HG02798 (cell line): ENCODE results near the gene FOXJ1.

Experiments
- ATAC-seq: cut with Tn5 transposase; IDR thresholded peaks from one replicate; pipeline ENCODE4 v1.9.1; 2021; ENCODE audit warnings: mild to moderate bottlenecking; ENCODE audit not compliant: unreplicated experiment, poor library complexity

The FOXJ1 gene

DNA sequence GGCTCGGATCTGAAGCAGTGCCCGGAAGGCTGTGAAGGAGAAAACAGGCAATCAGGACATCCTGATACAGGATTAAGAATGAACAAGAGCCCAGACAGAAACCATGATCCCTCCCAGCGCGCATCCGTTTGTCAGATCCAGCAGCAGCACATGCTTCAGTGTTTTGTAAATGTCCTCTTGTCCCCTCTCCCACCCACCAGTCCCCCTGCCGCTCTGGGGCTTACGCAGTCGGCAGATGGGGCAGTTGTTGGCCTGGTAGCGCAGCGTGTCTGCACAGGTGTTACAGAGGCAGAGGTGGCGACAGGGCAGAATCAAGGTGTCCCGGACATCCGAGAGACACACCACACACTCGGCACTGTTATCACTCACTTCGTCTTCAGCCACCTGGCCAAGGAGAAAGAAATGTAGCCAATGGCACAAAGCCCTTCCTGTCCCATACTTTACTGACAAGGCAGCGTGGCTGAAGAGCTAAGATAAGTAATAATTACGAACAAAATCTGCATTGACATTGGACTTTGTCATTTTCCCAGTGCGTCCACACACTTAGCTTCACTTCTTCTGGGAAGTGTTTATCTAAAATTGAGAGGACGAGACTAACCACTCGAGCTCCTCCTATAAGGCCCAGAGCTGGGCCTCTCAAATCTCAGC is 20.7 kb upstream of the FOXJ1 start:
- ATAC-seq = no peak

GRCh38 chr17:76160896-76161528 is 20.0 kb upstream of the FOXJ1 start:
- no peak for ATAC-seq

GRCh38 chr17:76159157-76159556 is 18.1 kb upstream of the FOXJ1 start:
- ATAC-seq = no peak

DNA sequence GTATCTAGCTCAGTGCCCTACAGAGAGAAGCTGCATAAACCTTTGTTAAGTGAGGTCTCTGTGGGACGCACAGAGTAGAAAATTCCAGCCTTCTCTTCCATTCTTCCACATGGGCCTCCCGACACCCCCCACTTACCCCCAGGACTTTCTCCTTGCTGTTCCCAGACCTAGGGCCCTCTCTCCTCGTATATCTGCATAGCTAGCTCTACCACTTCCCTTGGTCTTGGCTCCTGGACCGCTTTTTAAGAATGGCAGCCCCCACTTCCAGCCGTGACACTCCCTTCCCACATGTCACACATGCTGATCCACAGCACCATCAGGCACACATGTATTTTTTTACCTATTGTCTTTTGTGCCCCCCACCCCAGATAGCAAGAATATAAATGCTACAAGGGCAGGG is 16.7 kb upstream of the FOXJ1 start:
- no peak for ATAC-seq

DNA sequence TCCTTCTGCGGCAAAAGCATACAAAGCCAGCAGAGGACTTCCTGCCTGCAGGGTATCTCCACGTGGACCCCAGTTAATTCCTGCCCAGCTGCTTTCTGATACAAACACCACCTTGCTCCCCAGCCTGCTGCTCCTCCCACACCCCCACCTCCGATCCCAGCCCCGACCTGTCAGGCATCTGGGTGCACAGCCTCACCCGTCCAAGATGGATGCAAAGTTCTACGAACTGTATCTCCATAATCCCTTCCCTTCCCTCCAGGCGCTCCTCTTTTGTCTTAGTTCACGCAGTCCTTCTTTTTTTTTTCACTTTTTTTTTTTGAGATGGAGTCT is 15.6 kb upstream of the FOXJ1 start:
- no peak for ATAC-seq

- no peak for ATAC-seq
Observed at GRCh38 chr17:76155988-76156661, 15.1 kb upstream of the FOXJ1 start.

DNA sequence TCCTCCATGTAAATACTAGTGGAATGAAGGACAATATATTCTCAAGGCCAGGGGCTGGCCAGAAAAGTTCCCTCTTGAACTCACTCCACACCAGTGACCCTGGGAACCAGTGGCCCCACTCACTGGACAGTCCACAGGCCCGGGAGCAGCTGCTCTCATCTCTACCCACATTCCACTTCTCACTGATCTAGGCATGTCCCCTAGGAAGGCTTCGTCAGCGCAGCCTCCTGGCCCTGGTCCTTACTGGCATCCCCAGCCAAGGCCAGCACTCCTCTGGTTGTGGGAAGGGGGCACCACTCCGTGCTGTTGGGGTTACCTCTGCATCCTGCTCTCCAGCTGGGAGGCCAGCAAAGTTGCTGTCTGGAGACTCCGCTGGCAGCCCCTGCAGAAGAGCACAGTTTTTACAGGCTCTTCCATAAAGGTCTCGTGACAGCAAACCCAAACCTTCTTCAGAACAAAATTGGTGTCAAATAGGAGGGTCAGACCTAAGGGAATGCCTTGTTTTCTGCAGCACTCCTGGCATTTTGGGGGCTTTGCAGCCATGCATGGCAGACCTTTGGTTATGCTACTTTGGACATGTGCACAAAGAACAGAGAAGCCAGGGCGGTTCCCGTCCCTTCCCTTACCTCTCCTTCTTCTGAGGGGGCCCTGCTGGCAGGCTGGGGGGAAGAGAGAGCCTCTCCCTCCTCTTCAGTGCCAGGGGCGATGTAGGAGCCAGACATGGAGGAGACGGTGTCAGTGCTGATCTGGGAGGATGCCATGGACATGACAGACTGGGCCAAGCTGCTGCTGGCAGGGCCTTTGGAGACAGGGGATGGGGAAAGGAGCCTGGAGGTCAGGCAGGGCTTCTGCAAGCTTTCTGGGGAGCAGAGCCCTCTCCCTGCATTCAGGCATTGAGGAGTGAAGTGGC is 14.1 kb upstream of the FOXJ1 start:
- ATAC-seq = no peak

DNA sequence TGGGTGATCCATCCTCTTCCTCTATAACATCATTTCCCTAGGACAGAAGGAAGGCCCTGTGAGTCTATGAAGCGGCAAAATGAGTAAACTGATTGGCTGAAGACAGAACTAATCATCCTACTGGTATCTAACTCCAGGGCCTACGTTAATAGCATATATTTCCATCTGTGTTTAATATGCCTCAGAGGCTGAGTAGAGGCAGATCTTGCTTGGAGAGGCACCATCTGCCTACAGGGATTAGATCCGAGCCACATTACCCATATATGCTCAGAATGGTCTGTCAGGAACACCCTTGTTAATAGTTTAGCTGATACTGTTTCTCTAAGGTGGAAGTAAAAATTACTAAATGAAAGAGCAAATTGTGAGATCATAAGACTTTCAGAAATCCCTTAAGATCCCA is 13.2 kb upstream of the FOXJ1 start:
- no peak for ATAC-seq

- ATAC-seq = no peak
Observed at GRCh38 chr17:76153640-76154039, 12.6 kb upstream of the FOXJ1 start.

- no peak for ATAC-seq
Observed at GRCh38 chr17:76153202-76153601, 12.2 kb upstream of the FOXJ1 start.

DNA sequence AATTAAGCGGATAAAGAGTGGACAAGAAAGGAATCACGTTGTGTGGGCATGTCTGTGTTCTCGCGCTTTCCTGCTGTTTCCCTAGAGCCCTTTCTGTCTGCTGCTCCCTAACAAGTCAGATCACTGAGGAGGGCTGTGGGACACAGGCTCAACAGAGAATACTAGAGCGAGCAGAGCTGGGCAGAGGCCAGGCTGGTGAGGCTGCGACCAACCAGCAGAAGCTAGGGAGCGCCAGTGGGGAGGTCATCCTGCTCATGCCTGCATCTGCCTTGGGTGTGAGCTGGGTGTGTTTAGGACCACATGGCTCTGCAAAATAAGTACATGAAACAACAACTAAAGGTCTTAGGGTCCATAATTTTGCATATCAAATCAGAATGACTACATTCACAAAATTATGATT is 11.5 kb upstream of the FOXJ1 start:
- no peak for ATAC-seq

DNA sequence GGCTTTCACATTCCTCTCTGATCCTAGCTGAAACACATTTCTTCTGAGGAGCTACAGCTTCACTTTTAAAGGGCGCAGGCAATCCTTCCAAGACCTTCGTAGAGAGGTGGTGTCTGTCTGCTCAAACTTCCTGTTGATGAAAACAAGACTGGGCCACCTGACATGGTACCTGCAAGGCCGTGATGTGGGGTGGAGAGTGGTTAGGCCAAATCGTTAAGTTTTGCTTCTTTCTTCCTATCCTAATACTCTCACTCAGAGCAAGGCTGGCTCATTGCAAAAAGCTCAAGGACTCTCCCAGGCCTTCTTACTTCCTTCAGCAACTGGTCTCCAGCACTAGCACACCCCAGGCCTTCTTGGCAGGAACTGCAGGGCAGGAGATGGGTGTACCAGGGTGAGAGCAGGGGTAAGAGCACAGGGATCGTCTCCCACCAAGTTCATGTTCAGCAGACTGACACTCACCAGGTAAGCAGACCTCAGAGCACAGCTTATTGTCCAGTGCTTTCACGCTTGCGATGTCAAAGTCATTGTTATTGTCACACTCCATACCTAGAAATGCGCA is 10.9 kb upstream of the FOXJ1 start:
- ATAC-seq = no peak

DNA sequence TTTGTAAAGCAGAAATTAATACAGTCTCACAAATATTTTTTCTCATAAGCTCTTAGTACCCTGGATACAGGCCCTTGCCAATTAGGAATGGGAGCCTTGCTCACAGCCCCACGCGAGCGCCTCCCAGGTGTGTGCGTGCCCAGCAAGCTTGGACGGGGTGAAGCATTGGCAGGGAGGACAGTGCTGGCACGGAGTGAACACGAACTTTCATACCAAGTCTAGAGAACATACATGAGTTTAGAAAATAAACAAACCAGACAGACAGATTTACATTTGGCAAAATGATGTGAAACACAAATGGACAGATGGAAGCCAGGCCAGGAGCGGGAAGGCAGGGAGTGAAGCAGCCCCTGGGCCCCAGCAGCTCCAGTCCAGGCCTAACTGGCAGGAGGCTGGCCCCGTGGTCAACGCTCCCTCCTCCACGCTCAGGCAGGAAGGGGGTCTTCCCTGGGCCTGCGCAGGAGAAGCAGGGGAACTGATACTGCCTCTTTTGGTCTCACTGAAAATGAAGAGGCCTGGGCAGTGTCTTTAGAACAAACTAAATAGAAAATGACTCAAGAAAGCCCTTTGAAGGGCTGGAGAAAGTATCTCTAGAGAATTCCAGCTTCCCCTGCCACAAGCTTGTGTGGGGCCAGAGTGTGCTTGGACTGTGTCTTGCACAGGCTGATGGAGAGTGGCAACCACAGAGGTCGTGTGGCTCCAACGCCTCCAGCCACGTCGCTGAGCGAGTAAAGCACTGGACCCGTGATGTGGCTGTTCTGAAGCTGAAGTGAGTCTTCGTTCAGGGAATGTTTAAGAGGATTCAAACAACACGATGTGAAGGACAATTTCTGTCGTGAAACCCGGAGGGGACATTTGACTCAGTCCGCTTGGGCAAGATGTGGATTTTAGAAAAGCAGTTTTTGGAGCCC is 9.9 kb upstream of the FOXJ1 start:
- ATAC-seq = no peak

GRCh38 chr17:76149214-76149613 is 8.2 kb upstream of the FOXJ1 start:
- no peak for ATAC-seq

DNA sequence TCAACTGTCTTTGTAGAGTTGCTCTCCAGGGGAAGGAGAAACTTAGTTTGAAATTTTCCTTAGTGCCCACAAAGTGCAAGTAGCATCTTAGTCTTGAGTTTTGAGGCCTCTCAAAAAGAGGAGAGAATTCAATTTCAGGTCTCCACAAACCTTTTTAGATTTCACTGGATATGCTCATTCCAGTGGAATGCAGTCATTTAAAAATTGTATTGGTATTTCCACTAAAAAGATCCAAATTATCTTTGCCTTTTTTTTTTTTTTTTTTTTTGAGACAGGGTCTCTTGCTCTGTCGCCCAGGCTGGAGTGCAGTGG is 6.9 kb upstream of the FOXJ1 start:
- ATAC-seq = no peak

DNA sequence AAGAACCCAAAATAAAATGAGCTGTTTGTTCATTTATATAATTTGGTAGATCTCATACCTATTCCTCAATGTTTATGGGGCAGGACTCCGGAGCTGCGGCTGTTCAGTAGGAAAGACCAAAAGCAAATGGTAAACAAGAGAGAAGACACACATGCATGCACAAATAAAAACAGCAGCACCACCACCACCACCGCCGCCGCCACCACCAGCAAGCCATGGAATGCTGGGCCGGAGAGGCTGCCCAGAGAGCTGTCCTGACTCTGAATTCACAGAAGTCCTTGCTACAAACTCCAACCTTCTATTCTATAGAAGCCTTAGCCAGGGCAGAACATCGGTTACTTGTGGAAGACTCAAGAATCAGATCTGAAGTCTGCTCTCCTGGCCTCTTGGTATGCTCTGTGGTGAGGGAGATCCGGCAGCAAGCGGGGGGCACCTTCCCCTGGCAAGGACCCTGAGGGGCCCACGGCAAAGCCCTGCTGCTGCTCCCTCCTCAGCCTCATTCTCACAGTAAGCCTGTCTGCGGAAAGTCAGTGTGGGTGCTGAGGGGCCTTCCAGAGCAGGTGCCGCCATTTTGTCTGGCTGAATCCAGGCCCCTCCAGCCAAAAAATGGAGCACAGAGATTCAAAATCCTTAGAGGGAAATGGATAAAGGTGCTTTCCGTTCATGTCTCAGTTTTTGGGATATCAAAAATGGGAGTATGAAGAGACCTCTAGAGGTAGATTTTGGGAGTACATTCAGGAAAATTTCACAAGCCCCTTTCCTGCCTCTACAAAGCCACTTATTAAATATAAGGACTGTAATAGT is 6.4 kb upstream of the FOXJ1 start:
- no peak for ATAC-seq

DNA sequence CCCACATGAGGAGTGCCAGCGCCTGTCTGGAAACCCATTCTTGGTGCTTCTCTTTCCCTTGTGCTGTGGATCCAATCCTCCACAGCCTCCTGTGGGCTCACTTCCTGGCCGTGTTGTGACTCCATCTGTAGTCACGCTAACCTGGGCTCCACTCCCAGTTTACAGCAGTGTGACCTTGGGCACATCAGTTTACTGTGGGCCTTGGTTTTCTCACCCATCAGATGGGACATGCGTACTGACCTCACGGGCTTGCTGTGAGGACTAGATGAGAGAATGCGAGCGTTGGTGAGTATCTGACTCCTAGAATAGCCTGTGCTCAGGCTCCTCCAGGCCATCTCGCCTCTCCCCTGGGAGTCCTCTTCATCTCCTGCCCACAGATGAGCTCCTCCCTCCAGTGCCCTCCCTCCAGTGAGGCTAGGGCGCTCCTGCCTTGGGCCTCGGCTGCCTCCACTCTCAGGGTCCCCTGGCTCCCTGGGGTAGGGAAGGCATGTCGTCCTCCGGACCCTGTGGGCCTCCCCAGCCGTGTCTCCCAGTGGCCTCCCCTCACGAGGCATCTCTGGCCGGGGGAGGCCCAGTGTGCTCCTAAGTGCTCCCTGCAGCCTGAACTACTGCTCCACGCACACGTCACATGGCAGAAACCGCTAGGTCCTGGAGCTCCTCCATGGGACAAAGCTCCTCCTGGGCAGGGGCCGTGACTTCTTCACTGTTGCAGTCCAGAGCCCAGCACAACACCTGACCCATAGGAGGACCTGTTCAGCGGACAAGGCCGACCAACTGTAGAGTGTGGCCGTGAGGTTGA is 5.2 kb upstream of the FOXJ1 start:
- no peak for ATAC-seq
